GM15510 (cell line): ENCODE measurements around the gene KCNIP1.

Experiments used
- POLR2A ChIP-seq: IDR thresholded peaks from 3 replicates; pipeline ENCODE4 v1.6.1; 2011; ENCODE audit warnings: borderline replicate concordance; ENCODE audit not compliant: insufficient read length; ENCODE audit errors: extremely low read depth

The KCNIP1 gene

DNA sequence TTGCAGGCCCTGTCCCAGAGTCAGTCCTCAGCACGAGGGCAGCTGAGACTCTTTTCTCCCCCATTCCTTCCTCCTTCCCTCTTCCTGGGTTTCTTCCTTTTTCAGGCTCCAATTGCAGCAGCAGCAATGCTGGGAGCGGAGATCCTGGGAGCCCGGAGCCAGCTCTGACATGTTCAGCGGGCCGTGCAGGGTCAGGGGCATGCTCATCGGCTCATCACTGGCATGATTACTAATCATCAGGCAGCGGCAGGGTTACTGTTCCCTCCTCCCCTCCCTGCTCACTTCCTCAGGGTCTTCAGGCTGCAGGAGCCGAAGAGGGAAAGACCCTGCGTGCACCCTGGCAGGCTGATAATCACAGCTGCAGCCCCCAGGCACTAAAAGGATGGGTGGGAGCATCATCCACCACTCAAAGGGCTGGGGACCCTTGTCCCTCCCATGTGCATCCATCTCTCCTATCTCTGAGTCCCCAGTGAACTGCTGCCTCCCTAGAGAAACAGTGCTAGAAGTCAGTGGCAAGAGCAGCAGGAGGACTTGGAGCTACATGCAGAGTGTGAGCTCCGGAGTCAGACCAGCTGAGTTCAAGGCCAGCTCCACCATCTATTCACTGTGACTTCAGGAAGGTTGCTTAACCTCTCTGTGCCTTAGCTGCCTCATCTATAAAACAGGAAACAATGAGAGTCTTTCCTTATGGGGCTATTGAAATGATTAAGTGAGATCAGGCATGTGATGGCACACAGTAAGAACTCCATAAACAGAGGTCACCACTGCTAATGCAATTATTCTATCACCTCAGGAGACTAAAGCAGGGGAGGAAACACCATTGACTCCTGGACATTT lies 7.8 kb upstream of the KCNIP1 start:
- TF ChIP-seq POLR2A = no peak

DNA sequence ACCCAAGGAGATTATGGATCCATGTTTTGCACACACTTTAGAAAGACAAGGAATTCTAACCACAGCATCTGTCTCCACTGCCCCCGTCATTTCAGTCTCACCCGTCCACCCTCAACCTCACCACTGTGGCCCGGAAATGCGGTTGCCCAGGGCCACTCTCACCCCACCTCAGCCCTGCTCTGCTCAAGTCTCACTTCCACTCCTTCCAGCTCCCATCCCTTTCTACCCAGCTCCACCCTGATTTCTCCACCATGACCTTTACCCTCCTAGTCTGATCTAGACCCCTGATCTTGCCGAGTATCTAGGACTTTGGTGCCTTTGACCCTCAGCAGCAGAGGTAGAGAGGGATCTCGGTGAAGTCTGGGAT lies 7.2 kb upstream of the KCNIP1 start:
- TF ChIP-seq POLR2A = no peak

DNA sequence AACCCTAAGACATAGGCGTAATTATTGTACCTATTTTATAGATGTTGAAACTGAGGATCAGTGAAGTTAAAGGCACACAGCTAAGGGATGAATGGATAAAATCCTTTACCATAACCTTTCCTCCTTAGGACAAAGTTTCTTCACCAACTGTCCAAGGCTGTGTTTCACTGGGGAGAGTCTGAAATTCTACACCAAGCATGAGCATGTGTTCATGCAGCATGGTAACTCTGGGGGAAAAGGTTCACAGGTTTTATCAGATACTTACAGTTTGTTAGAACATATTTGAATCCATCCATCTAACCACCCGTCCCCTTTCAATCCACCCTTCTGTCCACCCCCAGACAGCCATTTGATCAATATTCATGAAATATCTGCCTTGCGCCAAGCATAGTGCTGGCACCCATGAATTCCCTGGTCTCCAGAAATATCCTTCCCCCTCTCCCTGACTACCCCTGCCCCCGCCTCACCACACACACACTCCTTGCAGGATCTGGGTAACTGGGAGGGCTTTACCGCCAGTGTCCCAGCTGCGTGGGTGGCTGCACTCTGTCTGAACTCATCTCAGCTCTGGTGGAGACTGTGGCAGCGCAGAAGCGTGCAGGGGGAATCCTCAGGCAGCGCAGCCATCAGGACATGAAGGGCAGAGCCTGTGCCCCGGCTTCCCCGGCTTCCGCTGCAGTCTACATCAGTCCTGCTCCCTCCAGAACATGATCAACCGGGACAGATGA lies 6.3 kb upstream of the KCNIP1 start:
- TF ChIP-seq POLR2A = no peak

DNA sequence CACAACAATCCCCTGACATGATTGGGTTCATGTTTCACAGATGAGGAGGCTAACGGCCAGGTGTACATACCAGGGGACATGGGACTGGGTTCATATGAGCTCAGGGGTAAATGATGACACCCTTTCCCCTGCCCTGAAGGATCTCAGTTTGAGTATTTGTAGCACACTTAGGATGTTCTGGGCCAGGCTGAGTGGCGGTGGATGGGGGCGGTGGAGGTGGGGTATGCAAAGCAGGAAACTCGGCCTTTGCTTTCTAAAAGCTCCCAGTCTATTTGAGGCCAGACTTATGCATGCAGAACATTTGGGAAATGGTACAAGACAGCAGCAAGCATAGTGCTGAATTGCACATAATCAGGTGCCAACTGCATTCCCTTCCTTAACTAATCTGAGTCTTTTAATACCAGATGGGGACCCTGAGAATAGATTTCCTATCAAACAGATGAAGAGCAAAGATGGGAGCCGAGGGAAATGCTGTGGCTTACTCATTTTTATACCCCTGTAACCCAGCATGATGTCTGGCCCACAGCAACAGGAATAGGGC lies 4.9 kb upstream of the KCNIP1 start:
- TF ChIP-seq POLR2A = no peak

DNA sequence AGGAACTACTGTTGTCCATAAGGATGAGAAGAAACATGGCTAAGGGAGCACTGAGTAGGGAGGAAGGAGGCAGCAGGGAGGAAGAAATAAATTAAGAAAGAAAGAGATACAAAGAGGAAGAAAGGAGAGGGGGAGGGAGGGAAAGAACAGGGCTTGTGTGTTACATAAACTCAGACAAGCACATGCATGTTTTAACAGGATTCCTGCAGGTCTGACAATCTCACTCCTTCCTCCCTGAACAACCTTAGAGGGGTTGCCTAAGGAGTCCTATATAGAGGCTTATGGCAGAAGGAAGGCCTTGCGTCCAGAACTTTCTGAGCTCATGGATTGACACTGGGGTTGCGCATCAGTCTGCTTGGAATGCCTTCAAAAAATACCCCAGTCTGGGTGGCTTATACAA lies 4.2 kb upstream of the KCNIP1 start:
- TF ChIP-seq POLR2A = no peak

DNA sequence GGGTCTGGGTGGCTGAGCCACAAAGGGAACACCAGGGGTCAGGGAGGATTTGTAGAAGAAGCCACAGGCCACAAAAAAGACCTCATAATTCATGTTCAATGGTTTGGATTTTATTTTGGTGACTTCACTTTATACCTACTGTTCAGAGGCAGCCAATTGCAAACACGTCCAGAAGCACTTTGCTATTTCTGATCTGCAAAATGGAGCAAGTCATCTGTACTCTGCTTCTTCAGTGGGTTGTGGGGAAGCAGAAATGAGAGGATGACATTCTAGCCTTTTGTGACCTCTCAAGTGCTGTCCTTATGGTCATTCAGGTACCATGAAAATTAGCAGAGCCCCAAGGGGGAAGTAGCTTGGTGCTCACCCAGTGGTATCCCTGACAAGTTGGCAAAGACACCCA lies 2.5 kb upstream of the KCNIP1 start:
- TF ChIP-seq POLR2A = no peak

DNA sequence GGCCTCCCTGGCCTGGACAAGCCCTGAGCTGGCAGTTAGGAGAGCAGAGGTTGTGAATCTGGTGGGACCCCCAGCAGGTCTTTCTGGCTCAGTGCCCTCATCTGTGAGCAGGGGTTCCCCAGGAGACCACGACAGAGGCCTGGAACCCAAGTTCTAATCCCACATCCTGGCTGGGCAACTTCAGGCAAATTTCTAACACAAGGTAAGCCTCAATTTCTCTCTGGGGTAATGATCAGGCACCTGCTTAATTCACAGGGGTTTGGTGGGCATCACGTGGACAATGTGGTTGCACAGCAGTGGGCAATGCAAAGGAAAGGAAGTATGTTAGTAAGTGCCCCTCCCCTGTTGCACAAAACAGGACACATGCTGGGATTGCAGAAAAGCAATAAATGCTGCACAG lies 1.9 kb upstream of the KCNIP1 start:
- no peak for TF ChIP-seq POLR2A

DNA sequence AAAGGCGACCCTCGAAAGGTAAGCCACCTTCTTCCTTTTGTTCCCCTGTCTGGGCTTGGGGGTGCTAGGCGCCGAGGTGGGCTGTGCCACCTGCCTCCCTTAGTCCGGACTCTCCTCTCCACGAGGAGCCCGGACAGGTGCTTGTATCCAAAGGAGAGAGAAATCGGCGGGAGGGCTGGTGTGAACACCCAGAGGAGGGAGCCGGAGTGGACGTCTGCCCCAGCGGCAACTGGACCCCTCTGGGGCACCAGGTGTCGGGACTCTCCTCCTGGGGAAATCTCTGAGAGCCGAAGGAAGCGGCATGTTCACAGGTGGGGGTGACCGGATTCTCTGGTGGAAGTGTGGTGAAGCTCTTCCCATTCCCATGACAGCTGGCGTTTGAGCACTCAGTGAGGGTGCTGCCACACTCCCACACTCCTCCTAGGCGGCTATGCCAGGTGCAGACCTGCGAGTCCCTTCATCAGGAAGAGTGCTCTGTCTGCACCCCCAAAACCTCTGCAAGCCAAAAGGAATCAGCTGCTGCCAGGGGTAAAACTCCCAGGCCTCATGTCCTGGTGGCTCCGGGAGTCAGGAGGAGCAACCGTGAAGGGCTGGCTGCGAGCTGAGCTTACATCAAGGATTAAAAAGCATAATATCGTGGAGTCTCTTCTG lies 921 bp downstream of the KCNIP1 start:
- TF ChIP-seq POLR2A = no peak

DNA sequence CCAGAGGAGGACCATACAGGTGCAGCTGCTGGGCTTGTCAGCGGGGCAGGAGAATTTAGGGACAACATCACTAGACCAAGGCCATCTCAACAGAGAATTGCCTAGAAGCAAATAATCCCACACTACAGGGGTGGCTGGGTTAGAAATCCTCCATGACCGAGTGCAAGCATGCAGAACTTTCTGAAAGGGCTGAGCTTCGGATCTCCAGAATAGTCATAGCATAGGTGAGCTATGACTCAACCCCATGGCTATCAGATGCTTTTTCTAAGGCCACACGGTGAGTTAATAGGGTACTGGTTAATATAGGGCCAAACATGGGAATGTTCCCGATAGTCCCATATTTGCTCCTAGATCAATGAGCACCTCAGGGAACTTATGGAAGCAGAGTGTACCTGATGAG lies 4.2 kb downstream of the KCNIP1 start:
- TF ChIP-seq POLR2A = no peak

DNA sequence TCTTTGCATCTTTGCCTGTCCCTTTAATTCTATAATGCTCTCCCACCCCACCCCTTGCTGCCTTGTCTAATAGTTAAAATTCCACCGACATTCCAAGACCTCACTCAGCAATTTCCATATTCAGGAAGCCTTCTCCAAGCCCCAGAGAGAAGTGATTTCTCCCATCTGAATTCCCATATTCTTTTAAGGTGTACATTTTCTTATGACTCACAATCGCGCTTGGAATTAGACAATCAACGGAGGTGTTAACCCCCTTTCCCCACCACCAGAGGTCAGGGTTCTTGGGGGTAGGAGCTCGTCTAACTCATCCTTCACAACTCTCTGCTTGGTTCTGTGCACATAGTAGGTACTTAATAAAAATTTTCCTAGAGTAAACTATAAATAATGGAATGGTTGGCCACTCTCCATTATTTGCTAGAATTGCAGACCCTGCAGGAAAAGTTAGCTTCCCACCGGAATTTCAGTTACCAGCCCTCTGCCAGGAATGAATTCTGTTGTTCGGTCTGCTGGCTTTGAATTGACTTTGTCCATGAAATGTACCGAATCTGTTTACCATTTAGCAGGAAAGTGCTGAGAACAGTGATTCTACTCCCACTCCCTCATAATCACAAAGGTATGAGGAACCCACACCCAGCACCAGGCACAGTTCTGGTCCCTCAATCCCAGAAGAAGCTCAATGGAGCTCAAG lies 5.0 kb downstream of the KCNIP1 start:
- TF ChIP-seq POLR2A = no peak

DNA sequence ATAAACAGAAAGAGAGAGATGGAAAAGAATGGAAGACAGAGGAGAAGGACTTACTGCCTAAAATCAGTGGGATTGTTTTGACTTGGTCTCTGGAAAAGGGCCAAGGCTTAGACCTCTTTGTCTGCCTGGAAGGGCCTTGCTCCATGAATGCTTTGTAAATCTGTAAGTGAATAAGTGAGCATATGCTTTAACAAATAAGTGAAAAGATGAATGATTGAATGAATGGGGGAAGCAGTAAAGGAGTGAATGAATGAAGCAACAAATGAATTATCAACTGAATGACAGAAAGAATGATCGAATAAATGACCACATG lies 5.5 kb downstream of the KCNIP1 start:
- no peak for TF ChIP-seq POLR2A

DNA sequence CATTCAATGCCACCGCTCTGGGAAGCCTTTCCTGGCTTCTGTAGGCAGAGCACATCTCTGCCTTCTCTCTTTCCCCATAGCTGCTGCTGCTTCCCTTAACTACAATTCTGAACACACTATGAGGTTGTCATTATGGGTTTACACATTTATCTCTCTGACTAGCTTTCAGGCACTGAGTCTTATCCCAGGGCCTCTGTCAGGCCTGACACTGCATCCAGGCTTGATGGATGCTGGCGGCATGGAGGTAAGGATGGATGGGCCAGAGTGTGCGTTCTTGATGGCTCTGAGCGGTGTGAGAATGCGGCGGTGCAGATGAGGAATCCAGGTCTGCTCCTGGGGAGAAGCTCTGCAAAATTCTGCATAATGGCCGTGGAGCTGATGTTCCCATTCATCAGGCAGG lies 6.3 kb downstream of the KCNIP1 start:
- TF ChIP-seq POLR2A = no peak

DNA sequence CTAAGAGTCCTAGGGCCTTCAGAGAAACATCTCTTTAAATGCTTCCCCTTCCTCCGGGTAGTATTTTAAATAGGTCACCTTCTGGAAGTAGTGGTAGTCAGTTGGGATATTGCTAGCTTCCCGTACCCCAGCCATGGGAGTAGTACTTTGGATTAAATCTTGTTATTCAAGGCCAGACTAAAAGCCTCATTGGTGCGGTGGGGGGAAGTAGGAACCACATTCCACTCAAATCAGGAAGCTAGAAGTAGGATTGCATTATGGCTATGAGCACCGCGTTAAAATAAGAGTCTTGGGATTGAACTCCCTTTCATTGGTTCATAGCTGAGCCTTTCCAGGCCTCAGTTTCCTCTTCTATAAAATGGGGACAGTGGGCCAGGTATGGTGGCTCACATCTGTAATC lies 6.7 kb downstream of the KCNIP1 start:
- TF ChIP-seq POLR2A = no peak

DNA sequence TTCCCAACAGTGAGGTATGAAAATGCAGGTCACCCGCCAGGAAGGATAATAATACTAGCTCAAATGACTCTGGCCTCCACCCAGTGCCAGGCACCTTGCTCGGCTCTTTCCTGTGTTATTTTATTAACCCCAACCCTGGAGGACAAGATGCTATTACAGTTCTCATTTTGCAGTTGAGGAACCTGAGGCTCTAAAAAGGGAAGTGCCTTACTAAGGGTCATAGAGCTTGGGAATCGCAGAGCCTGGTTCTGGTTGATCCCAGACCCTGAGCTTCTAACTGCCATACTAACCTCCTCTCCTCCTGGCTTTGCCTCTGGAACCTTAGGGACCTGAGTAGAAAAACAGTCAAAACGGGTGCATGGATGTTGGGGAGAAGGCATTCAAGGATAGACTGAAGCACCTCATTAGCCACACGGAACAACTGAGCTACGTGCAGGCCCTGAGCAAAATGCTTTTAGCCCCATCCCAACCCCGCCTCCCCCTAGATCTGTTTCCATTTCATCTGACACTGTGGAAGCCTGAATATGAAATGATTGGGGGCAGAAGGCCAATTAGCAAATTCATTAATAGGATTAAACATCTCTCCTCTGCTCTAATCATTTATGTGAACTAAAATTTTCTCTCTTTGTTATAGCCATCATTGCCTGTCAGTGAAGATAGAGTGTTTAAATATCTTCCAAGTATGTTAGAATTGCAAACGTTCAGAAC lies 7.9 kb downstream of the KCNIP1 start:
- no peak for TF ChIP-seq POLR2A
